K562 (cell line): ENCODE data around the gene ABHD5. TPM values are rescaled to one million over a fixed set of nuclear protein-coding genes. Genes with fewer than 3 reads are reported as not detected.

Experiments used
- ATAC-seq: fragments of 200-7000 bp; cut with Tn5 transposase; 3 replicates; pipeline ENCODE4 v1.9.1; 2020; ENCODE audit warnings: moderate library complexity
- BruUV-seq: library from RNA; stranded (reverse); fragments of 400-500 nt; replicated peaks from 2 replicates; lab custom pipeline; 2021; lab: Mats Ljungman, UMichigan
- CTCF ChIA-PET: fragments of 300-600 bp; formaldehyde crosslinking; extraction: SDS; loops from one replicate; lab custom pipeline; 2021; ENCODE audit warnings: low intra/inter-chr PET ratio; lab: Yijun Ruan, JAX
- POLR2A ChIA-PET: fragments of 300-600, 350-650 bp; sonication (Branson Sonifier 250); formaldehyde crosslinking; extraction: SDS; loops from one replicate; lab custom pipeline; 2021; ENCODE audit warnings: antibody characterized with exemption, inconsistent platforms; lab: Yijun Ruan, JAX
- DNase-seq, 4 experiments: peaks; one replicate each; pipeline versions ENCODE4 v3.0.0 to v3.0.0-alpha.2; 2011 to 2018; ENCODE audit warnings: low spot score in 3 of 4, mixed read lengths in 3 of 4; ENCODE audit errors: extremely low read depth in 1 of 4
- FAIRE-seq: peaks from 2 replicates; lab custom pipeline; 2011; peaks lifted over from hg19 to GRCh38; lab: Jason Lieb, UNC
- H2AFZ ChIP-seq: 2 replicates; pipeline ENCODE4 v1.6.0; 2011; ENCODE audit warnings: low read depth, low read length, control low read depth, inconsistent platforms
- H3K27ac ChIP-seq: fragments of 200-600 bp; 3 replicates; pipeline ENCODE4 v1.8.0; 2011; ENCODE audit warnings: low read depth, mild to moderate bottlenecking, control low read depth, inconsistent platforms, low read length, moderate library complexity, mixed read lengths; ENCODE audit errors: extremely low read depth
- H3K27me3 ChIP-seq, 2 experiments: fragments of 300-600 bp in 1 of 2; 2 replicates in 1 of 2; 3 replicates in 1 of 2; pipeline versions ENCODE4 v1.6.0 to v1.8.0; 2011; ENCODE audit warnings: inconsistent platforms in 2 of 2, low read length in 2 of 2, mild to moderate bottlenecking in 1 of 2, mixed read lengths in 1 of 2, moderate library complexity in 1 of 2; ENCODE audit not compliant: control insufficient read depth in 2 of 2, insufficient read depth in 2 of 2
- H3K36me3 ChIP-seq: fragments of 300-600 bp; 3 replicates; pipeline ENCODE4 v1.8.0; 2011; ENCODE audit warnings: mild to moderate bottlenecking, low read length, inconsistent platforms; ENCODE audit not compliant: control insufficient read depth, insufficient read depth
- H3K4me1 ChIP-seq, 2 experiments: fragments of 200-600 bp in 1 of 2; replicated peaks in 1 of 2; 2 replicates in 1 of 2; 3 replicates in 1 of 2; pipeline versions ENCODE4 v1.5.1 to v1.8.0; 2011; ENCODE audit warnings: inconsistent platforms in 2 of 2, low read length in 2 of 2, mild to moderate bottlenecking in 1 of 2, mixed read lengths in 1 of 2, moderate library complexity in 1 of 2; ENCODE audit not compliant: control insufficient read depth in 2 of 2, insufficient read depth in 2 of 2
- H3K4me2 ChIP-seq: 2 replicates; pipeline ENCODE4 v1.6.1; 2011; ENCODE audit warnings: low read length, control low read depth, inconsistent platforms, mixed read lengths; ENCODE audit not compliant: insufficient read depth
- H3K4me3 ChIP-seq: fragments of 200-600 bp; sonication (generic), shearing (Covaris generic); 2 replicates; pipeline ENCODE4 v1.5.1; 2016; ENCODE audit warnings: control low read depth, inconsistent platforms
- H3K79me2 ChIP-seq: fragments of 200-600 bp; 3 replicates; pipeline ENCODE4 v1.8.0; 2011; ENCODE audit warnings: low read length, inconsistent platforms; ENCODE audit not compliant: control insufficient read depth, insufficient read depth
- H3K9ac ChIP-seq, 2 experiments: 2 replicates each; pipeline versions ENCODE4 v1.6.0 to v1.6.1; 2011; ENCODE audit warnings: low read depth in 2 of 2, low read length in 2 of 2, control low read depth in 1 of 2, inconsistent platforms in 1 of 2, mild to moderate bottlenecking in 1 of 2, mixed read lengths in 1 of 2; ENCODE audit not compliant: insufficient read depth in 1 of 2
- H3K9me1 ChIP-seq: one replicate; pipeline ENCODE4 v1.6.0; 2011; ENCODE audit warnings: inconsistent platforms, mild to moderate bottlenecking, low read length, moderate library complexity; ENCODE audit not compliant: control insufficient read depth, insufficient read depth
- H3K9me3 ChIP-seq: replicated peaks from 2 replicates; pipeline ENCODE4 v1.5.1; 2011; ENCODE audit warnings: low read depth, low read length, inconsistent platforms; ENCODE audit not compliant: control insufficient read depth, insufficient read depth
- H4K20me1 ChIP-seq: replicated peaks from 2 replicates; pipeline ENCODE4 v1.6.1; 2011; ENCODE audit warnings: low read length, inconsistent platforms, mixed read lengths; ENCODE audit not compliant: control insufficient read depth, insufficient read depth
- CEBPB ChIP-seq: fragments of 450-650 bp; IDR thresholded peaks from 2 replicates; pipeline ENCODE4 v1.6.1; 2016; ENCODE audit warnings: missing genetic modification characterization, missing compliant biosample characterization
- CHD1 ChIP-seq: fragments of 200-600 bp; sonication (generic); IDR thresholded peaks from one replicate; pipeline ENCODE4 v1.6.1; 2012; ENCODE audit warnings: mild to moderate bottlenecking, moderate library complexity, low read length, inconsistent platforms
- L3MBTL2 ChIP-seq: fragments of 450-650 bp; IDR thresholded peaks from 2 replicates; pipeline ENCODE4 v1.6.1; 2016; ENCODE audit warnings: mild to moderate bottlenecking, moderate library complexity
- MTA3 ChIP-seq: fragments of 450-650 bp; formaldehyde crosslinking; IDR thresholded peaks from 2 replicates; pipeline ENCODE4 v1.6.1; 2017; ENCODE audit warnings: mild to moderate bottlenecking, borderline replicate concordance
- MYNN ChIP-seq, 2 experiments: sonication (generic); formaldehyde crosslinking in 1 of 2; IDR thresholded peaks; 2 replicates each; pipeline versions ENCODE4 v1.5.0 to v1.6.1; 2016 to 2020; ENCODE audit warnings: antibody characterized with exemption in 1 of 2, missing genetic modification reagents in 1 of 2
- NR2C1 ChIP-seq, 2 experiments: fragments of 450-650 bp; IDR thresholded peaks; 2 replicates each; pipeline ENCODE4 v1.6.1; 2017; ENCODE audit warnings: mild to moderate bottlenecking in 2 of 2, antibody characterized with exemption in 1 of 2, inconsistent platforms in 1 of 2, missing compliant biosample characterization in 1 of 2, missing genetic modification characterization in 1 of 2
- POU5F1 ChIP-seq: fragments of 150-350 bp; IDR thresholded peaks from 2 replicates; pipeline ENCODE4 v1.6.1; 2014; ENCODE audit warnings: borderline replicate concordance, low read length, low read depth, mild to moderate bottlenecking; ENCODE audit not compliant: partially characterized antibody
- SPI1 ChIP-seq: IDR thresholded peaks from 2 replicates; pipeline ENCODE4 v1.6.1; 2011; ENCODE audit warnings: low read depth, low read length, control low read depth, borderline replicate concordance
- TCF3 ChIP-seq: sonication (generic); formaldehyde crosslinking; IDR thresholded peaks from 2 replicates; pipeline ENCODE4 v1.4.0; 2020; ENCODE audit warnings: mild to moderate bottlenecking, missing genetic modification reagents
- USF1 ChIP-seq: sonication (generic); formaldehyde crosslinking; IDR thresholded peaks from 2 replicates; pipeline ENCODE4 v1.9.0; 2022; ENCODE audit warnings: mild to moderate bottlenecking, missing genetic modification reagents
- WHSC1 ChIP-seq: IDR thresholded peaks from one replicate; pipeline ENCODE4 v1.6.1; 2012; ENCODE audit warnings: low read length, control low read depth, inconsistent platforms
- ZBTB17 ChIP-seq: fragments of 450-650 bp; formaldehyde crosslinking; IDR thresholded peaks from 2 replicates; pipeline ENCODE4 v1.4.0; 2020; ENCODE audit warnings: mild to moderate bottlenecking
- ZEB2 ChIP-seq: fragments of 450-650 bp; IDR thresholded peaks from 2 replicates; pipeline ENCODE4 v1.6.1; 2016
- ZNF175 ChIP-seq: fragments of 200-800 bp; sonication (Bioruptor generic); IDR thresholded peaks from 2 replicates; pipeline ENCODE4 v1.6.1; 2016; ENCODE audit warnings: low read depth, mild to moderate bottlenecking, missing genetic modification characterization, missing compliant biosample characterization
- WGBS: fragments of 100-300 bp; shearing (Covaris generic); methylation state at CpG from one replicate; pipeline ENCODE4 v1.1.6; 2016; ENCODE audit warnings: low coverage, mixed read lengths; ENCODE audit not compliant: insufficient coverage; ENCODE audit errors: missing lambda C conversion rate; 5-methylcytosine and 5-hydroxymethylcytosine counted together
- in situ Hi-C: fragments of 300-500 bp; cut with MboI; formaldehyde crosslinking; loops from 4 replicates; pipeline ENCODE4 v1.15.0; 2018; ENCODE audit warnings: inconsistent platforms, mixed read lengths
- intact Hi-C: fragments of 100-400 bp; cut with micrococcal nuclease; formaldehyde crosslinking; loops from 2 replicates; pipeline ENCODE4 v1.14.2; 2022
- polyA plus RNA-seq, 8 experiments: library from polyadenylated mRNA; depleted of rRNA in 4 of 8; stranded (reverse) in 5 of 8; unstranded in 3 of 8; fragments of >200 nt; fragmentation: Nextera tagmentation in 2 of 8; fragmentation: Illumina TruSeq in 1 of 8; extraction: Ambion mirVana in 2 of 8; extraction: Trizol in 1 of 8; gene quantifications; 2 replicates each; pipeline versions ENCODE4 v1.2.1 to v1.2.3, GENCODE V29; 2011 to 2014; ENCODE audit warnings: inconsistent platforms in 1 of 8, missing spikeins in 1 of 8
- total RNA-seq, 7 experiments: library from RNA; depleted of rRNA in 6 of 7; stranded (reverse); fragments of >200 nt in 6 of 7; fragmentation: Illumina TruSeq in 2 of 7; extraction: Trizol in 2 of 7; gene quantifications; 2 replicates each; pipeline versions ENCODE4 v1.2.1 to v1.2.3, GENCODE V29; 2011 to 2021; ENCODE audit warnings: low replicate concordance in 1 of 7
- TF ChIP-seq, protein P1 (sequence below), 2 experiments: IDR thresholded peaks; 2 replicates each; pipeline ENCODE4 v1.6.1; 2012; ENCODE audit warnings: improper control_type of control experiment in 2 of 2, low read depth in 2 of 2, low read length in 2 of 2, borderline replicate concordance in 1 of 2
- TF ChIP-seq, protein P2 (sequence below): sonication (generic); formaldehyde crosslinking; IDR thresholded peaks from 2 replicates; pipeline ENCODE4 v1.8.0; 2022; ENCODE audit warnings: mild to moderate bottlenecking, low read depth, missing genetic modification reagents

ABHD5 gene
- total and polyA plus RNA-seq, 9 of the 15 experiments (the other 6 are each of a cell fraction or from before 2014, with no cell fraction given): 27.8 to 61.7 (median 39.9) TPM

GRCh38 chr3:43692085-43692855, 1.5 kb downstream of the ABHD5 start:
- ChIA-PET POLR2A (interaction anchor here (0.6 to 3.8 kb wide), 7 partner anchors 9 to 148 kb away, joined by 3 to 23 read pairs (median 9); partner anchors contain the start of gene ANO10), CTCF (interaction anchor here (0.7 kb wide), 1 partner anchor 20 kb away, joined by 3 read pairs; no protein-coding TSS in a partner anchor)
- H3K27me3 ChIP-seq: no peaks in the 10 kb centered on the region
- ATAC-seq (no peak), FAIRE-seq (peak; percentile 68), DNase-seq (peak in 2 of 4 experiments; percentile 40 to 58)
- H3K36me3 ChIP-seq: peaks cover 16% of the 10 kb centered on the region
- BruUV-seq: TSS peak; percentile 58
- in situ Hi-C loops (no loop called here), intact Hi-C loops (loop anchor here (1.0 kb wide), 1 partner anchor 148 kb away; no protein-coding TSS in a partner anchor)
- peak overlapping the region; percentile 95 for H3K4me2 ChIP-seq
- 2% methylated on average over 8 of the region's 8 CpGs for whole genome bisulfite sequencing
- peaks cover 15% of the 10 kb centered on the region; the same call in 1 of the 2 replicates for H4K20me1 ChIP-seq
- peak overlapping the region; percentile 91 for H3K27ac ChIP-seq
- peaks cover 37 to 64% of the 10 kb centered on the region in 2 experiments for H3K4me1 ChIP-seq
- peak overlapping the region; percentile 83 to 88 for H3K9ac ChIP-seq
- H3K9me3 ChIP-seq: no peaks in the 10 kb centered on the region
- peak overlapping the region; percentile 80 for H3K4me3 ChIP-seq
- peaks cover 95% of the 10 kb centered on the region for H3K79me2 ChIP-seq
- H2AFZ ChIP-seq: 0 out of 2 replicates have a peak overlapping the region, but pooled peaks have one; percentile 1
- no peaks in the 10 kb centered on the region for H3K9me1 ChIP-seq
- TF ChIP-seq MTA3 (0 out of 2 replicates have a peak, but pooled peaks have one; percentile 23), NR2C1 (IDR thresholded peaks at IDR 0.05) (no peak), NR2C1 (tag; IDR thresholded peaks at IDR 0.05) (0 out of 2 replicates have a peak, but pooled peaks have one; percentile 28), ZBTB17 (CRISPR knock-in tag) (0 out of 2 replicates have a peak, but pooled peaks have one; percentile 48), WHSC1 (no peak), CEBPB (tag) (peak; percentile 70), L3MBTL2 (peak; percentile 17; the same call in 1 of the 2 replicates), SPI1 (no peak), USF1 (CRISPR knock-in tag) (peak; percentile 66), ZNF175 (CRISPR knock-in tag) (no peak), POU5F1 (no peak), TCF3 (CRISPR knock-in tag) (no peak), MYNN (IDR thresholded peaks at IDR 0.05) (no peak), MYNN (CRISPR knock-in tag; IDR thresholded peaks at IDR 0.05) (no peak), CHD1 (peak; percentile 12), ZEB2 (peak; percentile 43; the same call in 1 of the 2 replicates)
- TF ChIP-seq, protein P1, sequence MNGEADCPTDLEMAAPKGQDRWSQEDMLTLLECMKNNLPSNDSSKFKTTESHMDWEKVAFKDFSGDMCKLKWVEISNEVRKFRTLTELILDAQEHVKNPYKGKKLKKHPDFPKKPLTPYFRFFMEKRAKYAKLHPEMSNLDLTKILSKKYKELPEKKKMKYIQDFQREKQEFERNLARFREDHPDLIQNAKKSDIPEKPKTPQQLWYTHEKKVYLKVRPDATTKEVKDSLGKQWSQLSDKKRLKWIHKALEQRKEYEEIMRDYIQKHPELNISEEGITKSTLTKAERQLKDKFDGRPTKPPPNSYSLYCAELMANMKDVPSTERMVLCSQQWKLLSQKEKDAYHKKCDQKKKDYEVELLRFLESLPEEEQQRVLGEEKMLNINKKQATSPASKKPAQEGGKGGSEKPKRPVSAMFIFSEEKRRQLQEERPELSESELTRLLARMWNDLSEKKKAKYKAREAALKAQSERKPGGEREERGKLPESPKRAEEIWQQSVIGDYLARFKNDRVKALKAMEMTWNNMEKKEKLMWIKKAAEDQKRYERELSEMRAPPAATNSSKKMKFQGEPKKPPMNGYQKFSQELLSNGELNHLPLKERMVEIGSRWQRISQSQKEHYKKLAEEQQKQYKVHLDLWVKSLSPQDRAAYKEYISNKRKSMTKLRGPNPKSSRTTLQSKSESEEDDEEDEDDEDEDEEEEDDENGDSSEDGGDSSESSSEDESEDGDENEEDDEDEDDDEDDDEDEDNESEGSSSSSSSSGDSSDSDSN (IDR thresholded peaks at IDR 0.05; ENCODE audit: borderline replicate concordance in 1 of 2, low read depth in 2 of 2, low read length in 2 of 2): no peak
- TF ChIP-seq, protein P2, sequence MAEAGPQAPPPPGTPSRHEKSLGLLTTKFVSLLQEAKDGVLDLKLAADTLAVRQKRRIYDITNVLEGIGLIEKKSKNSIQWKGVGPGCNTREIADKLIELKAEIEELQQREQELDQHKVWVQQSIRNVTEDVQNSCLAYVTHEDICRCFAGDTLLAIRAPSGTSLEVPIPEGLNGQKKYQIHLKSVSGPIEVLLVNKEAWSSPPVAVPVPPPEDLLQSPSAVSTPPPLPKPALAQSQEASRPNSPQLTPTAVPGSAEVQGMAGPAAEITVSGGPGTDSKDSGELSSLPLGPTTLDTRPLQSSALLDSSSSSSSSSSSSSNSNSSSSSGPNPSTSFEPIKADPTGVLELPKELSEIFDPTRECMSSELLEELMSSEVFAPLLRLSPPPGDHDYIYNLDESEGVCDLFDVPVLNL (CRISPR knock-in tag): no peak
